ENCODE measurements around the gene KDM6B. TPM values are rescaled to one million over a fixed set of nuclear protein-coding genes. Genes with fewer than 3 reads are reported as not detected.
A peak's percentile ranks its signal among the peaks of the same experiment; 100 is the strongest.

The KDM6B gene
- total and polyA plus RNA-seq, 4 donors: 2.5 to 11.5 (median 3.3) TPM

GRCh38 chr17:7843536-7844291 lies 9.7 kb downstream of the KDM6B start:
- WGBS: under 1% methylated on average over 61 of the region's 61 CpGs
- H3K4me1 ChIP-seq (ENCODE audit: control insufficient read depth in 4 of 4, insufficient read depth in 4 of 4, low read length in 3 of 4): peaks cover 0 to 45% (median 28%) of the 10 kb centered on the region in 4 donors
- H3K27me3 ChIP-seq (ENCODE audit: control insufficient read depth in 4 of 4, insufficient read depth in 4 of 4, low read length in 3 of 4): no peaks in the 10 kb centered on the region
- peak overlapping the region; percentile 66 to 97 (median 90) for H3K4me3 ChIP-seq (ENCODE audit: low read depth in 1 of 3, low read length in 3 of 3)
- peaks cover 3 to 17% (median 7%) of the 10 kb centered on the region in 4 donors for H3K36me3 ChIP-seq (ENCODE audit: control insufficient read depth in 4 of 4, insufficient read depth in 3 of 4, low read depth in 1 of 4, low read length in 3 of 4)
- H3K9ac ChIP-seq (ENCODE audit: low read depth in 1 of 2, low read length in 2 of 2): peak overlapping the region; percentile 96 to 100
- TF ChIP-seq REST (IDR thresholded peaks at IDR 0.05): peak; percentile 78
- TF ChIP-seq RAD21 (IDR thresholded peaks at IDR 0.05): no peak
- peak; percentile 88 for TF ChIP-seq HNF4G (IDR thresholded peaks at IDR 0.05)
- TF ChIP-seq MAX (IDR thresholded peaks at IDR 0.05): peak; percentile 44
- peak; percentile 29 for TF ChIP-seq ZBTB33 (IDR thresholded peaks at IDR 0.05)
- no peak for TF ChIP-seq CTCF (IDR thresholded peaks at IDR 0.05; ENCODE audit: low read depth, low read length, missing input control)
- peak; percentile 76 for TF ChIP-seq YY1 (IDR thresholded peaks at IDR 0.05)
- peak; percentile 74 for TF ChIP-seq TAF1 (conservative IDR thresholded peaks at IDR 0.05)
- TF ChIP-seq JUND (IDR thresholded peaks at IDR 0.05): peak in 1 of 2 donors; percentile 53
- TF ChIP-seq GABPA (IDR thresholded peaks at IDR 0.05 in 1 of 2, conservative IDR thresholded peaks at IDR 0.05 in 1 of 2): peak in 1 of 2 donors; percentile 34
- peak; percentile 65 to 76 for TF ChIP-seq EGR1 (IDR thresholded peaks at IDR 0.05; ENCODE audit: low read depth in 2 of 2)
- no peak for TF ChIP-seq FOXA1 (IDR thresholded peaks at IDR 0.05)
- TF ChIP-seq SP1 (IDR thresholded peaks at IDR 0.05): peak; percentile 89
- TF ChIP-seq NR2F2 (IDR thresholded peaks at IDR 0.05): no peak
- TF ChIP-seq FOXA2 (IDR thresholded peaks at IDR 0.05): no peak
- TF ChIP-seq HNF4A (conservative IDR thresholded peaks at IDR 0.05): peak; percentile 89 to 94
- peak; percentile 57 to 62 for TF ChIP-seq RXRA (IDR thresholded peaks at IDR 0.05)
- TF ChIP-seq ATF3 (IDR thresholded peaks at IDR 0.05): no peak
- H3K9me3 ChIP-seq (ENCODE audit: control insufficient read depth in 4 of 4, low read length in 3 of 4): no peaks in the 10 kb centered on the region
- H3K27ac ChIP-seq (ENCODE audit: low read depth in 1 of 2, low read length in 2 of 2): peak overlapping the region; percentile 99 to 100
- peak; percentile 80 for DNase-seq (ENCODE audit: low spot score)

Data from liver (tissue), 9 donors.